GM23338 (cell line): ENCODE measurements around the gene SLC1A4. TPM values are rescaled to one million over a fixed set of nuclear protein-coding genes. Genes with fewer than 3 reads are reported as not detected.

ENCODE experiments used
- ATAC-seq: fragments of 200-7000 bp; cut with Tn5 transposase; 3 replicates; pipeline ENCODE4 v1.9.1; 2020
- DNase-seq: peaks from one replicate; pipeline ENCODE4 v3.0.0-alpha.2; 2015; ENCODE audit warnings: low spot score
- H2AFZ ChIP-seq: fragments of 200-600 bp; sonication (generic); 2 replicates; pipeline ENCODE4 v1.8.0; 2016; ENCODE audit warnings: antibody characterized with exemption, mild to moderate bottlenecking, moderate library complexity
- H3F3A ChIP-seq: fragments of 200-600 bp; sonication (generic); replicated peaks from 2 replicates; pipeline ENCODE4 v1.8.0; 2017; ENCODE audit warnings: antibody characterized with exemption, mixed run types, low read depth
- H3K27ac ChIP-seq: fragments of 200-600 bp; sonication (generic); 2 replicates; pipeline ENCODE4 v1.6.1; 2016; ENCODE audit warnings: low read depth
- H3K27me3 ChIP-seq: fragments of 200-600 bp; sonication (generic); 2 replicates; pipeline ENCODE4 v1.8.0; 2016; ENCODE audit warnings: mild to moderate bottlenecking, mixed run types, moderate library complexity; ENCODE audit not compliant: insufficient read depth
- H3K36me3 ChIP-seq: fragments of 200-600 bp; sonication (generic); 2 replicates; pipeline ENCODE4 v1.8.0; 2016; ENCODE audit warnings: mild to moderate bottlenecking; ENCODE audit not compliant: insufficient read depth
- H3K4me1 ChIP-seq: fragments of 200-600 bp; sonication (generic); 2 replicates; pipeline ENCODE4 v1.8.0; 2016; ENCODE audit warnings: mild to moderate bottlenecking, moderate library complexity; ENCODE audit not compliant: insufficient read depth
- H3K4me2 ChIP-seq: fragments of 200-600 bp; sonication (generic); 2 replicates; pipeline ENCODE4 v1.7.1; 2017; ENCODE audit warnings: mixed run types
- H3K4me3 ChIP-seq: fragments of 200-600 bp; sonication (generic); 2 replicates; pipeline ENCODE4 v1.6.1; 2016; ENCODE audit warnings: mixed run types
- H3K79me2 ChIP-seq: fragments of 200-600 bp; sonication (generic); replicated peaks from 2 replicates; pipeline ENCODE4 v1.8.0; 2017; ENCODE audit warnings: mild to moderate bottlenecking; ENCODE audit not compliant: insufficient read depth
- H3K9me2 ChIP-seq: fragments of 200-600 bp; sonication (generic); 2 replicates; pipeline ENCODE4 v1.8.0; 2017; ENCODE audit not compliant: insufficient read depth
- H4K20me1 ChIP-seq: fragments of 200-600 bp; sonication (generic); replicated peaks from 2 replicates; pipeline ENCODE4 v1.8.0; 2017; ENCODE audit warnings: mild to moderate bottlenecking; ENCODE audit not compliant: insufficient read depth
- H3K27ac Mint-ChIP-seq: 2 replicates; pipeline ENCODE4 v1.8.0; 2020; ENCODE audit warnings: inconsistent platforms, mild to moderate bottlenecking, moderate library complexity, mixed read lengths
- H3K27me3 Mint-ChIP-seq: 3 replicates; pipeline ENCODE4 v1.8.0; 2022; ENCODE audit warnings: low read depth, mild to moderate bottlenecking, moderate library complexity, mixed read lengths, inconsistent platforms; ENCODE audit not compliant: insufficient read depth, poor library complexity
- H3K36me3 Mint-ChIP-seq: 3 replicates; pipeline ENCODE4 v1.8.0; 2021; ENCODE audit warnings: low read depth, mild to moderate bottlenecking, inconsistent platforms, moderate library complexity, mixed read lengths
- H3K4me1 Mint-ChIP-seq: 3 replicates; pipeline ENCODE4 v1.8.0; 2020; ENCODE audit warnings: mild to moderate bottlenecking, inconsistent platforms, mixed read lengths
- H3K4me3 Mint-ChIP-seq: 3 replicates; pipeline ENCODE4 v1.8.0; 2021; ENCODE audit warnings: moderate library complexity, mild to moderate bottlenecking, inconsistent platforms, mixed read lengths
- H3K9me3 Mint-ChIP-seq: 3 replicates; pipeline ENCODE4 v1.8.0; 2020; ENCODE audit warnings: moderate library complexity, mild to moderate bottlenecking, inconsistent platforms, mixed read lengths
- CREB1 ChIP-seq: fragments of 250-450 bp; sonication (Bioruptor Pico); IDR thresholded peaks from 2 replicates; pipeline ENCODE4 v1.5.0; 2020; ENCODE audit warnings: low read depth, mild to moderate bottlenecking, moderate library complexity
- CTCF ChIP-seq, 2 experiments: fragments of 200-600 bp in 1 of 2; sonication (generic) in 1 of 2; conservative IDR thresholded peaks; 2 replicates each; pipeline versions ENCODE4 v1.5.1 to v1.6.1; 2016 to 2017; ENCODE audit warnings: antibody characterized with exemption in 2 of 2, low read depth in 2 of 2, mild to moderate bottlenecking in 2 of 2, moderate library complexity in 1 of 2
- ETS1 ChIP-seq: IDR thresholded peaks from 2 replicates; pipeline ENCODE4 v1.6.1; 2016; ENCODE audit warnings: antibody characterized with exemption
- EZH2 ChIP-seq: fragments of 200-600 bp; sonication (generic); IDR thresholded peaks from one replicate; pipeline ENCODE4 v1.8.0; 2017; ENCODE audit warnings: antibody characterized with exemption, mild to moderate bottlenecking, low read depth; ENCODE audit not compliant: unreplicated experiment
- EZH2phosphoT487 ChIP-seq: fragments of 200-600 bp; sonication (generic); IDR thresholded peaks from one replicate; pipeline ENCODE4 v1.8.1; 2018; ENCODE audit warnings: antibody characterized with exemption; ENCODE audit not compliant: unreplicated experiment
- JUNB ChIP-seq: IDR thresholded peaks from one replicate; pipeline ENCODE4 v1.6.1; 2016; ENCODE audit warnings: antibody characterized with exemption; ENCODE audit not compliant: unreplicated experiment
- NANOG ChIP-seq: IDR thresholded peaks from 2 replicates; pipeline ENCODE4 v1.6.1; 2016; ENCODE audit warnings: antibody characterized with exemption, borderline replicate concordance
- POLR2AphosphoS5 ChIP-seq: IDR thresholded peaks from 2 replicates; pipeline ENCODE4 v1.6.1; 2016; ENCODE audit warnings: antibody characterized with exemption, low read depth
- STAT1 ChIP-seq: IDR thresholded peaks from one replicate; pipeline ENCODE4 v1.6.1; 2016; ENCODE audit warnings: antibody characterized with exemption; ENCODE audit not compliant: unreplicated experiment
- polyA plus RNA-seq: library from polyadenylated mRNA; unstranded; fragments of >200 nt; fragmentation: Nextera tagmentation; extraction: Ambion mirVana; gene quantifications from 2 replicates; pipeline ENCODE4 v1.2.1, GENCODE V29; 2016
- total RNA-seq: library from RNA; depleted of rRNA; stranded (reverse); fragments of >200 nt; shearing (Covaris generic); gene quantifications from 2 replicates; pipeline ENCODE4 v1.2.3, GENCODE V29; 2014

The SLC1A4 gene
- total and polyA plus RNA-seq, 2 experiments from 2014 or later: 1.3 to 2.7 TPM

- Histone ChIP-seq H3F3A (no peaks in the 10 kb centered on the region), H3K27ac (no peak overlapping the region), H3K36me3 (0 out of 2 replicates have a peak, but pooled peaks cover 6% of the 10 kb centered on the region), H2AFZ (peak overlapping the region; percentile 73; the same call in 1 of the 2 replicates), H3K9me2 (no peaks in the 10 kb centered on the region), H3K4me1 (peaks cover 14% of the 10 kb centered on the region), H4K20me1 (peaks cover 10% of the 10 kb centered on the region), H3K4me3 (peak overlapping the region; percentile 83), H3K4me2 (peak overlapping the region; percentile 84), H3K79me2 (peaks cover 48% of the 10 kb centered on the region), H3K27me3 (no peaks in the 10 kb centered on the region)
- peak overlapping the region; percentile 92 for H3K4me3 Mint-ChIP-seq
- H3K27ac Mint-ChIP-seq: peak overlapping the region; percentile 88
- DNase-seq (no peak), ATAC-seq (peak; percentile 46)
- H3K27me3 Mint-ChIP-seq: peaks cover 8% of the 10 kb centered on the region
- peaks cover 34% of the 10 kb centered on the region for H3K36me3 Mint-ChIP-seq
- H3K9me3 Mint-ChIP-seq: no peaks in the 10 kb centered on the region; the same call in 2 of the 3 replicates
- peaks cover 30% of the 10 kb centered on the region for H3K4me1 Mint-ChIP-seq
- TF ChIP-seq CREB1 (CRISPR knock-in tag) (no peak), POLR2AphosphoS5 (peak; percentile 85)
Observed at GRCh38 chr2:65055422-65056214, 66.4 kb downstream of the SLC1A4 start.

- H3K4me1 Mint-ChIP-seq: peaks cover 33% of the 10 kb centered on the region
- H3K9me3 Mint-ChIP-seq: no peaks in the 10 kb centered on the region; the same call in 2 of the 3 replicates
- H3K27ac ChIP-seq: 0 out of 2 replicates have a peak within 1 kb of the TSS, but pooled peaks have one; percentile 50
- H3F3A ChIP-seq: no peaks in the 10 kb centered on the region
- H3K27me3 Mint-ChIP-seq: peaks cover 9% of the 10 kb centered on the region
- peaks cover 28% of the 10 kb centered on the region for H3K36me3 Mint-ChIP-seq
- ATAC-seq (peak; percentile 94), DNase-seq (peak; percentile 99)
- peaks cover 56% of the 10 kb centered on the region for H3K79me2 ChIP-seq
- H3K9me2 ChIP-seq: no peaks in the 10 kb centered on the region
- H2AFZ ChIP-seq: peak within 1 kb of the TSS; percentile 73; the same call in 1 of the 2 replicates
- 0 out of 2 replicates have a peak, but pooled peaks cover 6% of the 10 kb centered on the region for H3K36me3 ChIP-seq
- peaks cover 18% of the 10 kb centered on the region for H4K20me1 ChIP-seq
- peaks cover 14% of the 10 kb centered on the region for H3K4me1 ChIP-seq
- no peaks in the 10 kb centered on the region for H3K27me3 ChIP-seq
- TF ChIP-seq ETS1 (no peak), JUNB (no peak), STAT1 (no peak), CTCF (conservative IDR thresholded peaks at IDR 0.05; ENCODE audit: low read depth in 2 of 2) (no peak), POLR2AphosphoS5 (peak; percentile 97), EZH2 (no peak), EZH2phosphoT487 (no peak), NANOG (no peak)
- peak within 1 kb of the TSS; percentile 85 for H3K4me2 ChIP-seq
- peak within 1 kb of the TSS; percentile 88 for H3K27ac Mint-ChIP-seq
- peak within 1 kb of the TSS; percentile 83 for H3K4me3 ChIP-seq
- peak within 1 kb of the TSS; percentile 92 for H3K4me3 Mint-ChIP-seq
Observed at GRCh38 chr2:65056215-65057053, 67.2 kb downstream of the SLC1A4 start, which contains the start of gene CEP68. Gene CEP68 (plus strand): TSS chr2:65056416. CDS start chr2:65069445, 13,029 bp downstream.
